Measurements from ENCODE around the gene SLC44A1. TPM values are rescaled to one million over a fixed set of nuclear protein-coding genes. Genes with fewer than 3 reads are reported as not detected.

The SLC44A1 gene
- total RNA-seq, 2 donors from 2014 or later = 22.2 to 27.1 TPM

DNA sequence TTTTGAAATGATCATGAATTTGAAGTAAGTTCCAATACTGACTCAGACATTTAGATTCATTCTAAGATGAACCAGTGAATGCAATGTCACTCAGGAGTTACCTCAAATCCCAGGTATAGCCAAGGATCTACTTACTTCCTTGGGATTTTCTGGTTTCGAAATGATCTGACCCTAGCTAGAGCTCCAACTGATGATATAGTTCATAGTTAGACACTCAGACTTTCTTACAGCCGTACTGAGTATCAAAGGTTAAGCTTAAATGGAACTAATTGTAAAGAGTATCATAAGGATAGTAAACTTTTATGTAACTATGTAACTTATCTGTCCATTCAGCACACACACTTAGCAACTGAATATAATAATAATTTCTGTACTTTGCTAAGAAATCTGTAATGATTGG, 119.4 kb downstream of the SLC44A1 start:
- H3K27me3 ChIP-seq (replicated peaks; ENCODE audit: insufficient read depth) = no peaks in the 10 kb centered on the region
- TF ChIP-seq CTCF (IDR thresholded peaks at IDR 0.05) = no peak
- intact Hi-C loops (cut with DNase I) = no loop called here
- H3K9me3 ChIP-seq = no peaks in the 10 kb centered on the region
- H3K27ac ChIP-seq = no peak overlapping the region
- H3K4me1 ChIP-seq (replicated peaks) = no peaks in the 10 kb centered on the region
- no peak overlapping the region for H3K4me3 ChIP-seq
- DNase-seq (ENCODE audit: low spot score) = no peak
- no peaks in the 10 kb centered on the region for H3K36me3 ChIP-seq
- 98% methylated on average over 2 of the region's 2 CpGs for WGBS

DNA sequence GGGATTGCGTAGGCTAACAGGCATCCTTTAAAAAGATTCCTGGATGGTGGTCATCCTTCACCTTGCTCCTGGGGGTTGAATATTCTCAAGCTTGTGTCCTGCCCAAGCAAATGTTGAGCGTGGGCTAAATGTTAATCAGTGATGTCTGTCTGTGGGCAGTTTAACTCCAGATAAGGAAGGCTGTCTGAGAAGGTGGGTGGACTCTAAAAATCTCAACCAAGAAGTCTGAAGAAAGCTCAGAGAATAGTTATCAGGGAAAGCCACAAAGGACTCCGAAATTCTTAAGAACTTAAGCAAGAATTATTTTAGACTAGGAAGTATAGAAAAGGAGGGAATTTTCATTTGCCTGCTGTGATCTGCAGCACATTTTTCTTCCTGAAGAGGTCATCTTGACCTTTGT, 125.5 kb downstream of the SLC44A1 start:
- no peaks in the 10 kb centered on the region for H3K9me3 ChIP-seq

GRCh38 chr9:105373723-105374122, 129.3 kb downstream of the SLC44A1 start:
- Histone ChIP-seq H3K4me1 (replicated peaks) (no peaks in the 10 kb centered on the region), H3K36me3 (no peaks in the 10 kb centered on the region), H3K27ac (no peak overlapping the region), H3K27me3 (replicated peaks; ENCODE audit: insufficient read depth) (no peaks in the 10 kb centered on the region), H3K9me3 (no peaks in the 10 kb centered on the region), H3K4me3 (no peak overlapping the region)
- intact Hi-C loops (cut with DNase I) = no loop called here
- DNase-seq (ENCODE audit: low spot score) = no peak
- no peak for TF ChIP-seq POLR2AphosphoS5 (IDR thresholded peaks at IDR 0.05)
- TF ChIP-seq CTCF (IDR thresholded peaks at IDR 0.05) = no peak
- TF ChIP-seq POLR2A (IDR thresholded peaks at IDR 0.05) = no peak
- 100% methylated on average over 1 of the region's 1 CpG for WGBS

More for the DNA sequence above, 125.5 kb downstream of the SLC44A1 start:
- Histone ChIP-seq H3K27ac (no peak overlapping the region), H3K4me3 (no peak overlapping the region), H3K27me3 (replicated peaks; ENCODE audit: insufficient read depth) (no peaks in the 10 kb centered on the region), H3K36me3 (no peaks in the 10 kb centered on the region), H3K4me1 (replicated peaks) (no peaks in the 10 kb centered on the region)
- no peak for DNase-seq (ENCODE audit: low spot score)
- no peak for TF ChIP-seq POLR2A (IDR thresholded peaks at IDR 0.05)
- TF ChIP-seq POLR2AphosphoS5 (IDR thresholded peaks at IDR 0.05) = no peak
- intact Hi-C loops (cut with DNase I) = no loop called here
- WGBS = 99% methylated on average over 3 of the region's 3 CpGs

DNA sequence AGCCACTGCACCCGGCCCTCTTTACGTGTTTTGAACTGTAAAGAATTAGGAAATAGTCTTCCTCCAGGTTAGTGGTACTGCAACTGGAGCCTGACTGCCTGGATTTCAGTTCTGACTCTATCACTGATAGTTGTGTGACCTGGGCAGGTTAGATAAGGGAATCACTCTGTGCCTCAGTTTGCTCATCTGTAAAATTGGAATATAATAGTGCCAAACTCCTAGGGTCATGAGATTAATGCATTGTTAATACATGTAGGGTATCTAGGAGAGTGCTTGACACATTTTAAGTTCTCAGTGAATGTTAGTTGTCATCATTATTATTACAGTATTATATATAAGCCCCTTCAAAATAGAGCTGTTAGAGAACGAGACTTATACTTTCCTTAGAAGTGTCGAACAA, 130.9 kb downstream of the SLC44A1 start:
- WGBS = 96% methylated on average over 4 of the region's 4 CpGs
- H3K36me3 ChIP-seq = no peaks in the 10 kb centered on the region
- no peaks in the 10 kb centered on the region for H3K4me1 ChIP-seq (replicated peaks)
- no peak overlapping the region for H3K27ac ChIP-seq
- TF ChIP-seq POLR2A (IDR thresholded peaks at IDR 0.05) (no peak), POLR2AphosphoS5 (IDR thresholded peaks at IDR 0.05) (no peak), CTCF (IDR thresholded peaks at IDR 0.05) (no peak)
- no peak for DNase-seq (ENCODE audit: low spot score)
- H3K27me3 ChIP-seq (replicated peaks; ENCODE audit: insufficient read depth) = no peaks in the 10 kb centered on the region
- no peak overlapping the region for H3K4me3 ChIP-seq
- H3K9me3 ChIP-seq = no peaks in the 10 kb centered on the region
- intact Hi-C loops (cut with DNase I) = no loop called here

DNA sequence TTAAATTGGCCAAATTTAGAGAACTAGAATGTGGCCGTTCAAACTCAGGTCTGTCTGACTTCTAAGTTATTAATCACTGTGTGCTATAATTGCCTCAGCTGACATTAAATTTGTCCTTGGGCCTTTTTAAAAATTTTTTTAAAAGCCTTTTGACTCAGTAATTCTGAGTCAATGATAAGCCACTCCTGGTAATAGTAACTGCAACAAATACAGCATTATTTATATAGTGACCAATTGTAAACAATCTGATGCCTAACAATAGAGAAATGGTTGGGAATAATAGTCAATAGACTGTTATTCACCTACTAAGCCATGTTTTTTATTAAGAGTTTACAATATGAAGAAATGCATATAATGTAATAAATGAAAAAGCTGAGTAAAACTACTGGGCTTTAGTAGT, 132.4 kb downstream of the SLC44A1 start:
- Histone ChIP-seq H3K4me3 (no peak overlapping the region), H3K9me3 (no peaks in the 10 kb centered on the region), H3K36me3 (no peaks in the 10 kb centered on the region), H3K4me1 (replicated peaks) (no peaks in the 10 kb centered on the region), H3K27ac (no peak overlapping the region), H3K27me3 (replicated peaks; ENCODE audit: insufficient read depth) (no peaks in the 10 kb centered on the region)
- WGBS = 74% methylated on average over 1 of the region's 1 CpG
- intact Hi-C loops (cut with DNase I) = no loop called here
- no peak for TF ChIP-seq POLR2A (IDR thresholded peaks at IDR 0.05)
- TF ChIP-seq CTCF (IDR thresholded peaks at IDR 0.05) = no peak
- TF ChIP-seq POLR2AphosphoS5 (IDR thresholded peaks at IDR 0.05) = no peak
- DNase-seq (ENCODE audit: low spot score) = no peak
